Inferior parietal cortex (tissue), 1 donor: ENCODE results near the gene CASQ1.

Experiments
- DNase-seq: peaks from one replicate; pipeline ENCODE4 v3.0.0-alpha.2; 2016; ENCODE audit errors: extremely low spot score

CASQ1 gene

GRCh38 chr1:160226623-160227022 lies 36.2 kb downstream of the CASQ1 start:
- DNase-seq = no peak

DNA sequence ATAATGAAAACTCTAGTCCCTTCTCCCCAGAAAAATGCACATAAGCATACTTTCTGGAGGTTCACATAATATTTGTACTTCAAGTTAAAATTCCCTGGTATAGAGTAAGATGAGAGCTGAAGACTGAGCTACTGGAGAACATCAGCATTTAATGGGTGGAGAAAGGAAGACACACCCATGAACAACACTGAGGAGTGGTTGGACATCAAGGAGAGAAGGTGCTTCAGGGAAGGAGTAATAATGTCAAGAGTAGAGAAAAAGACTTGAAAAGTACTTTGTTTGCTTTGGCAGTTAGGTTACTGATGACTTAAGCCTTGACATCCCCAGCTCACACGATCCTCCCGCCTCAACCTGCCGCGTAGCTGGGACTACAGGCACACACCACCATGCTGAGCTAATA lies 36.7 kb downstream of the CASQ1 start:
- DNase-seq = no peak

GRCh38 chr1:160227561-160227960 lies 37.2 kb downstream of the CASQ1 start:
- no peak for DNase-seq

GRCh38 chr1:160228431-160228830 lies 38.1 kb downstream of the CASQ1 start:
- no peak for DNase-seq

DNA sequence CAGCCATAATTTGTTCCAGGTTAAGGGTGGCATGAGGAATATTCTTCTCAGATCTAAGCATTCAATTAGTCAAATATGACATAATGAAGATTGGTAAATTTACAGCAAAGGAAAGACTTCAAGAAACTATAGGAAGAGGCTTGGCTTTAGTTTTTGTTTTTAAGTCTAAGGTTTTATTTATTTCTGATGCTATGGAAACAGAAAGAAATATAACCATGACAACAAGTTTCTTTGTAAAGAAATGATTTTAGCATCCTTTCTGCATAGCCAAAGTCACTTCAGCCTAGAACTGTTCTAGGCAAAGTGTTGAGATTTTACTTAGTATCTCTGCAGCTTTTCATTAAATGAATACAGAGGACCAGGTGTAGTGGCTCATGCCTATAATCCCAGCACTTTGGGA lies 42.5 kb downstream of the CASQ1 start:
- no peak for DNase-seq

DNA sequence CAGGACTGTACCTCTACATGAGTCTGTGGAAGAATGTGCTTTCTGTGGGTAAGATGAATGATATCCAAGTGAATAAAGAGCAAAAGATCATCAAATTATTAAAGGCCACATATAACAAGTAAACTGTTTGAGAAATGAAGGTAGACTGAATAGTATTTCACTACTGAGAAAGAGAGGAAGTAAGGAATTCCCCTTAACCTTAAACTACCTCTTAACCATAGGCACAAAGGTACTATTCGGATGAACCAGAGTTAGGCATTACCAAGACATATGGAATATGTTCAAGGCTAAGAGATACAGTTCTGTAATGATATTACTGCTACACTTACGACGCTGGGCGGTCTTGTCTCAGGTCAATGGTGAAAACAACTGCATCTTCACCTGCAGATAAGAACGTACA lies 46.4 kb downstream of the CASQ1 start:
- DNase-seq = no peak

- no peak for DNase-seq
Measured at GRCh38 chr1:160237558-160237957, 47.2 kb downstream of the CASQ1 start.

GRCh38 chr1:160238408-160238807 lies 48.0 kb downstream of the CASQ1 start:
- no peak for DNase-seq

DNA sequence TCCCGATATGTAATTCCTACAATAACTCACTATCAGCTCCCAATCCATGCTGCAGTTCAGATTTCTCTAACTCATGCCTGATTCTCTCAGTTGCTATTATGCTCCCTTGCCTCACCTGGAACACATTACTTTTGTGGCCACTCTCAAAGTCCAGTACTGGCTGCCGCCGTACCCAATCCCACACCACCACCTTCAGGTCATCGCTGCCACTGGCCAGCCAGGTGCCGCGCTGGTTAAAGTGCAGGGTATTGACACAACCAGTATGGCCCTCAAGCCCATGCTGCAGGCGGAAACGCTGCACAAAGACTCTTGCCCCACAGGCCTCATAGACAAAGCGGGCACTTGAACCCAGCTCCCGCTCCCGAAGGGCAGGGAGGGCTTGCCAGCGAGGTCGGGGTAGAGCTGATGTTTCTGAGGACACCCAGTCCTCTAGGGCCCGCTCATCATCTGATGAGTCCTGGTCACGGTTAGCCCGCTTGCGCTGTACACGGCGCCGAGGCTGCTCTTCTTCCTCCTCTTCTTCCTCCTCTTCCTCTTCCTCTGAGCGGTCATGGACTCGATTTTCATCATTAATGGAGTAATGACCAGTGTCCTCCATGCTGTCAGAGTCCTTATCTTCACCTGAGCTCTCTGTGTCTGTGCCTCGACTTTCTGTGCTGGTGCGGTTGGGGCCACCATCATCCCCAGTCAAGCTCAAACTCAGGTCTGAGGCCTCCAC lies 49.4 kb downstream of the CASQ1 start:
- no peak for DNase-seq

- DNase-seq = no peak
Measured at GRCh38 chr1:160243767-160244166, 53.4 kb downstream of the CASQ1 start.

GRCh38 chr1:160244209-160244608 lies 53.8 kb downstream of the CASQ1 start:
- no peak for DNase-seq

- no peak for DNase-seq
Measured at GRCh38 chr1:160245434-160245833, 55.1 kb downstream of the CASQ1 start.

DNA sequence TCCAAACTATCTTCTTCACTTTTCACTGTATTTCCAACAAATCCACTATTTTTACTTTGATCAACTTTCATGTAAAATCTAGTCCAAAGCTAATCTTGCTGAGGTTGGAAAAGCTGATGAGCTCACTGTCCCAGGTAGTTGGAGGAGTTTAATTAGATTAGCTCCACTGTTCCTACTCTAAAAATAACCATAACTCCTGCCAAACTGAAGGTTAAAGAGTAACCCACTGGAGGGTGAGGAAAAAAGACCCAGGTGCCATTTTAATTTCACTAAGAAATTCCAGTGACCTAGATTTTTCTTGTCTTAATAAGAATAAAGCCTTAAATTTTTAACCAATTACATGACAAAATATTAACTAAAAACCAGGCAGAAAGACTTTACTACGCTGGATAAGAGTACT lies 56.7 kb downstream of the CASQ1 start:
- no peak for DNase-seq

- peak; percentile 61 for DNase-seq
Measured at GRCh38 chr1:160251011-160251410, 60.6 kb downstream of the CASQ1 start.
